ENCODE data around the gene TH.

DNA sequence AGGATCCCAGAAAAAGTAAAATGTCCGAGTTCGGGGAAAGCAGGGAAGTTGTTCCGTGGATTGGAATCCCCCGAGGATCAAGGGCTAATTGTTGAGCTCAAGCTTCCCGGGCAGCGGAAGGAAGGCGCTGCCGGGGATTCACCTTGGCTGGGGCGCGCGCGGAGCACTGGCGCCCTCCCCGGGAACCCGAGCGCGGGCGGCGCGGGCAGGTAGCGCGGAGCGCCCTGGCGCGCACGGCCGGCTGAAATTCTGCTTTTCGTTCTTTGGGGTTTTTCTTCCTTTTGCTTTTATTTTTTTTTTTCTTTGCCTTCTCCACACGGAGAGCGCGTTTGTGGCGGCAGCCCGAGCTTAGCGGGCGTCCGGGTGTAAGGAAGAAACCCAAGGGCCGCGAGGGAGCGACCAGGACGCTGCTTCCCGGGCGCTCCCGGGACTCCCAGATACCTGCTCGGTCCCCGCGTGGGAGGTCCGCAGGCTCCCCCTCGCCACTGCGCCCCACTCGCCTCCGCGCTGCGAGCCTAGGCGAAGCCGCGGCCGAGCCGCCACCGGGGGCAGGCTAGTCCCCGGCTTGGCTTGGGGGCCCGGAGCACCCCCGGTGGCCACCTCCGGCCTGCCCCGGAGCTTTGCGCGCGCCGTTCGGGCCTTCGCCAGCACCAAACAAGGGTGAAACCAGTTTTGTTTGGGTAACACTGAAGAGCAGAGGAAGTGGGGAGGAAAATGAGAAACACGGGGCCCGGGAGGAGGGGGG is 27.6 kb downstream of the TH start:
- no peak for TF ChIP-seq POLR2A (IDR thresholded peaks at IDR 0.05; ENCODE audit: extremely low read depth, insufficient read length)
- TF ChIP-seq, protein P1, sequence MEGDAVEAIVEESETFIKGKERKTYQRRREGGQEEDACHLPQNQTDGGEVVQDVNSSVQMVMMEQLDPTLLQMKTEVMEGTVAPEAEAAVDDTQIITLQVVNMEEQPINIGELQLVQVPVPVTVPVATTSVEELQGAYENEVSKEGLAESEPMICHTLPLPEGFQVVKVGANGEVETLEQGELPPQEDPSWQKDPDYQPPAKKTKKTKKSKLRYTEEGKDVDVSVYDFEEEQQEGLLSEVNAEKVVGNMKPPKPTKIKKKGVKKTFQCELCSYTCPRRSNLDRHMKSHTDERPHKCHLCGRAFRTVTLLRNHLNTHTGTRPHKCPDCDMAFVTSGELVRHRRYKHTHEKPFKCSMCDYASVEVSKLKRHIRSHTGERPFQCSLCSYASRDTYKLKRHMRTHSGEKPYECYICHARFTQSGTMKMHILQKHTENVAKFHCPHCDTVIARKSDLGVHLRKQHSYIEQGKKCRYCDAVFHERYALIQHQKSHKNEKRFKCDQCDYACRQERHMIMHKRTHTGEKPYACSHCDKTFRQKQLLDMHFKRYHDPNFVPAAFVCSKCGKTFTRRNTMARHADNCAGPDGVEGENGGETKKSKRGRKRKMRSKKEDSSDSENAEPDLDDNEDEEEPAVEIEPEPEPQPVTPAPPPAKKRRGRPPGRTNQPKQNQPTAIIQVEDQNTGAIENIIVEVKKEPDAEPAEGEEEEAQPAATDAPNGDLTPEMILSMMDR (IDR thresholded peaks at IDR 0.05; ENCODE audit: low read depth, low read length), result no peak

Data from NB4 (cell line).